Measurements from ENCODE around the gene RGS1. TPM values are rescaled to one million over a fixed set of nuclear protein-coding genes. Genes with fewer than 3 reads are reported as not detected.
A peak's percentile ranks its signal among the peaks of the same experiment; 100 is the strongest.

Gene RGS1
- total RNA-seq, 1 experiment from 2014 or later: not detected

DNA sequence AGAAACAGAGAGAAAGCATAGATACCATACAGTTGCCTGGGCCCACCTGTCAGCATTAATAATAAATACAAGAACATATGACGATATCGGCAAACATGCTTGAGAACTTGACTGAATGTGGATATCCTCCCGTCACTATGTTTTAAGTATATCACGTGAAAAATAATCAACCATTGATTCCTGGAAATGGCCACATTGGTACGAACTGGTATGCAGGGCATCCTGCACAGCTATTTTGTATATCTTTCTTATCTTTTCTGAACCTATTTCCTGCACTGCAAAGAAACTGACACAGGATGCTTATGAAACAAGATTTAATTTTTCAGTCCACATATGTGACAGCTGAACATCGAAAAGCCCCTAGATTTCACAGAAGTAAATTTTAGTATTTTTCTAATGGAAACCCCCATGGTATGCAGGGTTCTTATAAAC lies 22.8 kb upstream of the RGS1 start:
- DNase-seq (ENCODE audit: low read depth): no peak

DNA sequence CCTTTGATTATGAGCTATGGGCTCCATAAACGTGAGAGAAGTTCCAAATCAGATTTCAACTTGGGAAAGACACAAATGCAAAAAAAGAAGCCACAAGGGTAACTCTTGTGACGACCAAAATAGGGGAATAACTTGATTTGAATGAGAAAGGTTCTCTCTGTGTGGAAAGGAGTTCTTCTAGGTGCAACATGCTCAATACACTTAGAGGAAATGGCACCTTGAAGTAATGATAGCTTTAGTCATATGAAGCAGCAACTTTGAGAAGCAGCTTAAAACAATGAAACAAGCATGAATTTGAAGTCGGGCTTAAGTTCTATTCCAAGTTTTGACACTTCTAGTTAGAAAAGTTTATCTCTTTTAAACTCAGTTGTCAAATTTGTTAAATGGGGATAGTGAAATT lies 21.8 kb upstream of the RGS1 start:
- no peak for DNase-seq (ENCODE audit: low read depth)

DNA sequence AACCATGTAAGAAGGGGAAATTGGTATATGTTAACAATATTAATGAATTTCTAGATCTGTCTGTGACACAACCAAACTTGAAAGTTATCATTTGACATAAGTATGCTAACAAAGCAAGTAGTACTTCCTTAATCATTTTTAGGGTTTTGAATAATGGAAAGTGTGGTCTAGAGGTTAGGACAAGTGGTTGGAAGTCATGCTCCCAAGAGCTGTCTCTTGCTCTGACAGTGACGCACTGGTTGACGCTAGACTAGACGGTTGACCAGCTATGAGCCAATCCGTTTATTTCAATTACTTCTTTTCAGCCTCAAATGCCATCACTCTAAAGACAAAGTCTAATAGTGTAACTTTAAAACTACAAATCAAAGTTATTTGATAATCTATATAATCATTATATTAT lies 20.7 kb upstream of the RGS1 start:
- DNase-seq (ENCODE audit: low read depth): no peak

DNA sequence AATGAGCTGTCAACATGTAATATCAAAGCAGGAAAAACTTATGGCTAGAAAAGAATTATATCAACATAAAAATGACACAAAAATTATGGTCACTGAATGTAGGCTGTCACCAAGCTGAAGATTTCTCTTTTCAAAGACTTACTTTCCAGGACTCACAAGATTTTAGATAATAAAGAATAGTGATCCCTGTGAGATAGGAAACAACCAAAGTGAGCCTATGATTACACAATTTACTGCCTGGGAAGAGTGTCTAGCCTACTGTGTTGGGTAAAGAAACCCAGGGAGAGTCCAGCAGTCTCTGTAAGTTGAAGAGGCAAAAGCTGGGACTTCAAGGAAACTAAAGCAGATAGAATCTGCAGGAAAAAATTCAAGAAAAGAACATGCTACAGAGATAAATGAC lies 20.2 kb upstream of the RGS1 start:
- DNase-seq (ENCODE audit: low read depth): no peak

DNA sequence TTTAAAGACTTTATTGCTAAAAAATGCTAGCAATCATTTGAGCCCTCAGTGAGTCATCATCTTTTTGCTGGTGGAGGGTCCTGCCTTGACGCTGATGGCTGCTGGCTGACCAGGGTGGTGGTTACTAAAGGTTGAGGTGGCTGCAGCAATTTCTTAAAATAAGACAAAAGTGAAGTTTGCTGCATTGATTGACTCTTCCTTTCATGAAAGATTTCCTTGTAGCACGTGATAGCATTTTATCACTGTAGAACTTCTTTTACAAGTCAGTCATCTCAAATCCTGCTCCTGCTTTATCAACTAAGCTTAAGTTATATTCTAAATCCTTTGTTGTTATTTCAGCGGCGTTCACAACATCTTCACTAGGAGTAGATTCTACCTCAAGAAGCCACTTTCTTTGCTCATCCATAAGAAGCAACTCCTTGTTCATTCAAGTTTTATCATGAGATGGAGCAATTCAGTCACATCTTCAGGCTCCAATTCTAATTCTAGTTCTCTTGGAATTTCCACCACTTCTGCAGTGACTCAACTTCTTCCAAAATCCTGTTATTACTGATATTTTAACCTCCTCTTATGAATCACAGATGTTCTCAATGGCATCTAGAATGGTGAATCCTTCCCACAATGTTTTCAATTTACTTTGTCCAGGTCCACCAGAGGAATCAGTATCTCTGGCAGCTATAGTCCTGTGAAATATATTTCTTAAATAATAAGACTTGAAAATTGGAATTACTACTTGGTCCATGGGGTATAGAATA lies 17.6 kb upstream of the RGS1 start:
- DNase-seq (ENCODE audit: low read depth): no peak

DNA sequence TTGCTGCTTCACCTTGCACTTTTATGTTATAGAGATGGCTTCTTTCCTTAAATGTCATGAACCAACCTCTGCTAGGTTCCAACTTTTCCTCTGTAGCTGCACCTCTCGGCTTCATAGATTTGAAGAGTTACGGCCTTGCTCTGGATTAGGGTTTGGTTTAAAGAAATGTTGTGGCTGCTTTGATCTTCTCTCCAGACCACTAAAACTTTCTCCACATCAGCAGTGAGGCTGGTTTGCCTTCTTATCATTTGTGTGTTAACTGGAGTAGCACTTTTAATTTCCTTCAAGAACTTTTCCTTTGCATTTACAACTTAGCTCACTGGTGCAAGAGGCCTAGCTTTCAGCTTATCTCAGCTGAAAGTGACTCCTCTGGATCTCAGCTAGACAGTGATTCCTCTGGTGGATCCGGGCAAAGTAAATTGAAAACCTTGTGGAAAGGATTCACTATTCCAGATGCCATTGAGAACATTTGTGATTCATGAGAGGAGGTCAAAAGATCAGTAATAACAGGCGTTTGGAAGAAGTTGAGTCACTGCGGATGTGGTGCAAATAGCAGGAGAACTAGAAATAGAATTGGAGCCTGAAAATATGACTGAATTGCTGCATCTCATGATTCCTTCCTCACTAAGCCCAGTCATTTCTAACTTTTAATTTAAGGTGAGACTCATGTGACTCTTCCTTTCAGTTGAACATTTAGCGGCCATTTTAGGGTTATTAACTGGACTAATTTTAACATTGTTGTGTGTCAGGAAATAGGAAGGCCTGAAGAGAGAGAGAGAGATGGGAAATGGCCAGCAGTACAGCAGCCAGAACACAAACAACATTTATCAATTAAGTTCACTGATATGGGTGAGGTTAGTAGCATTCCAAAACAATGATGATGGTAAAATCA lies 16.2 kb upstream of the RGS1 start:
- peak; percentile 99 for DNase-seq (ENCODE audit: low read depth)

DNA sequence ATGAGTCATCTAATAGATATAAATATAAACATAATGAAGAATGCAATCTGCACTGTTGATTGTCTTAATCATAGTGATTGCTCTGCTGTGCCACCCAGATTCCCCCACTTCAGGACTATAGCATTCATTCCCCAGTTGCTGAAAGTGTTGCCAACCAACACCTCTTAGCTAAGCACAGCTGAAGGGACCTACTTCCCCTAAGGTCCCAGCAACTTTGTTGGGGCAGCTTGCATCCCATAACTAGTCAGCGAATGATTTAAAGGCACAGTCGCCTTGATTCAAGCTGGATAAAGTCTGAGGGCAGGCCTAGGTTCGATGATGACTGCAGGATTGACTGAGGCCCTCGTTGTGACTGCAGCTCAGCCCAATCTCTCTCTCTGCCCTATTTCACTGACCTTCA lies 14.3 kb upstream of the RGS1 start:
- no peak for DNase-seq (ENCODE audit: low read depth)

DNA sequence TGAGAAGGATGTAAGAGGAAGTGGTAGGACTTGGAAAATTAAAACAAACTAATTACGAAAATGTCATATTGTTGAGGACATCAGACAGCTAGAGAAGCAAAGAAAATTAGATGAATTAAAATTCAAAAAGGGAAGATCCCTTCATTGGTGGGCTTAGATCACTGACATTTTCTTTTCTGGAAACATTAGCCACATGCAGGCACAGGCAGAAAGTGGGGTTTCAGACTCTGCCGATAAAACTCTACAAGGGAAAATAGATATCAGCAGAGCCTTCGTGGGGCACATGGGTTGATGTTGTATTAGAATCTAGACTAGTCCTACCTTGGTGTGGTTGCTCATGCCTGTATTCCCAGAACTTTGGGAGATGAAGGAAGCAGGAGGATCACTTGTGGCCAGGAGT lies 12.4 kb upstream of the RGS1 start:
- no peak for DNase-seq (ENCODE audit: low read depth)

DNA sequence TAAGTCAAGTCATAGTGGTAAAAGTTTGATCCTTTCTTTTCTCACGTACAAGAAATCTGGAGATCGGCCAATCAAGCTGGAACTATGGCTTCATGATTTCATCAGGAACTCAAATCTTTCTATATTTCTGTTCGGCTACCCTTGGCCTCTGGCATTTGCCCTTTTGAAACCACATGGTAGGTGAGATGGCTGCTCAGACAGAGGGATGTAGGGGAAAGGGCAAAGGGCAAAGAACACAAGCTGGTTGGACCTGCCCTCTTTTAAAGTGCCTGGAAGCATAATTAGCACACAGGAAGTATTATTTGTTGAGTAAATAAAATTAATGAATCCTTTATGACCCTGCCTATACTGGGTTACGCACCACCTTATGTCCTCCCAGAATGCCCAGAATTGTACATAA lies 11.5 kb upstream of the RGS1 start:
- DNase-seq (ENCODE audit: low read depth): no peak

DNA sequence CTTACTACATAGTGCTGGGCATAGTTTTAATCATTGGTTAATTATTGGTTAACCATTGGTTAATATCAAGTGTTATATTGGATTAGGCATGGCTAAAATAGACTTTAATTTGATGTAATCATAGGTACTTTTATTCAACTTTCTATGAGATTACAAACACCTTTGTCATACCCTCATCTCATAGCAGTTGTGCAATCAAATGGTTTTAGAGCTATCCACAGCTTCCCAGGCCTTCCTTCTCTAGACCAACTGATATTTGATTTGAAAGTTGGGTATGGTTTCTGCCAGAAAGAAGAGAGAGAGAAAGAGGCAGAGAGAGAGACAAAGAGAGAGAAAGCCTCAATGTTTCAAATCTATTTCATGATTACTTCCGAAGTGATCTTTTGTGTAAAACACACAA lies 9.6 kb upstream of the RGS1 start:
- DNase-seq (ENCODE audit: low read depth): no peak

DNA sequence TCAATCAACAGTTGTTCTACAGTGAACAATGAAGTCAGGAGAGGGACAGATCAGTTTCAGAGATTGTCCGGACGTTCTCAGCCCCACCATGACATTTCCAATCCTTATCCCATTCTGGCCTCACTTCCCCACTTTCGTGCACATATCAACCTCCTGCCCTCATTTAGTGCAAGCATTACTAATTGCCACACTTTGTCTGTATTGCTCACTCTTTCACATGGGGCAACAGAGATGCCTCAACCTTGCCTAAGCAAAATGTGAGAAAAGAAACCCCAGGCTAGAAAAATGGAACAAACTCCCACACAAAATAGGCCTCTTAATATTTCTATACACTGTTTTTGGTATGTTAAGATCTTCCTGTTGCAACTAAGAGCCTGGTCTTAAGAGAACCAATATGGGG lies 8.9 kb upstream of the RGS1 start:
- DNase-seq (ENCODE audit: low read depth): no peak

DNA sequence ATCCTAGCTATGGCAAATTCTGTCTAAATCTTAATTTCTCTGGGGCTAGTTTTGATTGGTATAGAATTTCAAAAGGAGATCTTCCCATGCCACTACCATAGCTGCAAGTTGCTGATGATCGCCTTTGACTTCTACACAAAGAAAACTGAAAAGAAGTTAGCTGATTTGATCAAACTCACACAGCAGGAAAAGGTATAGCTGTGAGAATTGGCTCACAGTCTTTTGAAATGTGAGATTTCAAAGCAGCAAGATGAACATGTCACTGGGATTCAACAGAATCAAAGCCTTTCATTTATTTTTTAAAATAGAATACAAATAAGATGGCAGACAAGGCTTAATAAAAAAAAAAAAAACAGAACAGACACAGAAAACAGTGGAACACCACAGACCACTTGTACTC lies 7.5 kb upstream of the RGS1 start:
- DNase-seq (ENCODE audit: low read depth): no peak

DNA sequence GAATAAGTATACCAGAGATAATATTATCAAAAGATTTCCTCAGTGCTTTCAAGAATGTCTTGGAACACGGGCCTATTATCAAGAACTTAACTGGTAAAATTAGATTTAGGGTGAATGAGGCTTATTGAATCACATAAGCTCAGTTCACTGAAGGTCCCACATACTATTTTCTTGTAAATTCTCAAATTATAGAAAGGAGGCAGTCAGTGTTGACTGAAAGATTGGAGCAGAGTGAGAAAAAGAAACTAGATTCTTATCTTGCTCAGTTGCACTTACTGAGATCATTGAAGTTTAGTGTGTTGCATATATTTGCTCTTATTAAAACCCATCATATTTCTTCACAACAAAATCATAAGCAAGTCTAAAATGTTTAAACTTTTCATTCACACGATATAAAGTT lies 3.9 kb upstream of the RGS1 start:
- DNase-seq (ENCODE audit: low read depth): no peak

DNA sequence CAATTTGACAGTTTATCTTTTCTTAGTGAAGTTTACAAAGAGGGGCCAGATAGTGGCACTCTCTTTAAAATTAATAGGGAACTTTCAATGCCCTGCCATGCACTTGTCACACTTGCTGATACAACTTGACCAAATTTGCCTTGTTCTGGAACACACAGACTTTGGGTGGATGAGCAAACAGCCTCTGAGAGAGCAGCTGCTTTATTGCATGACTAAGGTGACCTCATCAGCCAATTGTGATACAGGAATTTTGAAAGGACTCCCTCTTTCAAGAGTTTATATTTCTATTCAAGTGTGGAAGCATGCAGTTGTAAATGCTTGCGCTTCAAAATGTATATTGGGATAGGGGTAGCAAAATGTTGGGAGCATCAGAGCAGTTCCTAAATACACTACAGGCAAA lies 2.1 kb upstream of the RGS1 start:
- DNase-seq (ENCODE audit: low read depth): no peak

DNA sequence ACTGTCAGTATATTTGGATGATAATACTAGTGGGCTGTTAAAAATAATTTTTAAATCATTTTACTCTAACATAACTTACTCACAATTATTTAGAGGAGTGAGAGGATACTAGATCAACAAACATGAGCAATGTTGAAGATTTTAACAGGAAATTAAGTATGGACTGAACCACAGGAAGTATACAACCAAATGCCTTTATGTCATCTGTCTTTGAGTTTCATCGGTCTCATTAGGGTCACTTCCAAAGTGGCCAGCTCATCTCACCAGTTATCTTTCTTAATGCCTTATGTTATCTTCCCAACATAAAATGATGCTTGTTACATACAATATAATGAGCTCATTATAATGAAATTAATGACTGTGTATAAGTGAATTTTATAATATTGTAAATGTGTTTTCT lies 1.5 kb upstream of the RGS1 start:
- DNase-seq (ENCODE audit: low read depth): no peak

DNA sequence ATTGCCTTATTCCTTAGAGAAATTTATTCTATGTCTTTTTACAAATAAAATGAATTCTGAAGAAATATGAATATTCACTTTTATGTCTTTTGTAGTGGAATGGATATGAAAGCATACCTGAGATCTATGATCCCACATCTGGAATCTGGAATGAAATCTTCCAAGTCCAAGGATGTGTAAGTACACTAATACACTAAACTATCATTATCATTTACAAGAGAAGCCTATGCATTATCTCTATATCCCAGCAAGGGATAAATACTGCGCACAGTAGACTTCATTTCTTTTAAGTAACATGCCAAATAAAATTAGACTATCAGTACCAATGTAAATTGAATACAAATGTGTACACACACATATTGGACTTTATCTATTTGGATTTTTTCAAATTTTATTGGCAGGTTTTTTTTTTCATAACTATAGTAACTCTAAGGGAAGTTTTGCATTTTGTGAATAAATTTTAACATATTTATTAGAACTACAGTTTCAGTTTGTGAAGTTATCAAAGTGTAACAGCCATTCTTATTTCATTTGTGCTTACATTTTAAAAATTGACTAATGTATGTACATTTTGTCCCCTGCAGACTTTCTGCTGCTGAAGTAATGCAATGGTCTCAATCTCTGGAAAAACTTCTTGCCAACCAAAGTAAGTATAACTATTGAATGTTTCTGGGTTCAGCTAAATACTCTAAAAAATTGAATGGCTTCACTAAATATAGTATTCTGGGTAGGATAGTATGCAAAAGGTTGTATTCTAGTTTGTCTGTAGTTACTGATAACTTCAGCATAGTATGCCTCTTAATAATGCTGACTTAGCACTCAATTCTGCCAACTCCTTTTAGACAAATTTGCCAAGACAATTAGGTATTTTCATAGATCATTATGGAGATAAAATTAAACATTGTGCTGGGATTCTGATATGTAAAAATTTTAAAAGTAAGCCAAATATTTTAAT lies 894 bp downstream of the RGS1 start:
- no peak for DNase-seq (ENCODE audit: low read depth)

DNA sequence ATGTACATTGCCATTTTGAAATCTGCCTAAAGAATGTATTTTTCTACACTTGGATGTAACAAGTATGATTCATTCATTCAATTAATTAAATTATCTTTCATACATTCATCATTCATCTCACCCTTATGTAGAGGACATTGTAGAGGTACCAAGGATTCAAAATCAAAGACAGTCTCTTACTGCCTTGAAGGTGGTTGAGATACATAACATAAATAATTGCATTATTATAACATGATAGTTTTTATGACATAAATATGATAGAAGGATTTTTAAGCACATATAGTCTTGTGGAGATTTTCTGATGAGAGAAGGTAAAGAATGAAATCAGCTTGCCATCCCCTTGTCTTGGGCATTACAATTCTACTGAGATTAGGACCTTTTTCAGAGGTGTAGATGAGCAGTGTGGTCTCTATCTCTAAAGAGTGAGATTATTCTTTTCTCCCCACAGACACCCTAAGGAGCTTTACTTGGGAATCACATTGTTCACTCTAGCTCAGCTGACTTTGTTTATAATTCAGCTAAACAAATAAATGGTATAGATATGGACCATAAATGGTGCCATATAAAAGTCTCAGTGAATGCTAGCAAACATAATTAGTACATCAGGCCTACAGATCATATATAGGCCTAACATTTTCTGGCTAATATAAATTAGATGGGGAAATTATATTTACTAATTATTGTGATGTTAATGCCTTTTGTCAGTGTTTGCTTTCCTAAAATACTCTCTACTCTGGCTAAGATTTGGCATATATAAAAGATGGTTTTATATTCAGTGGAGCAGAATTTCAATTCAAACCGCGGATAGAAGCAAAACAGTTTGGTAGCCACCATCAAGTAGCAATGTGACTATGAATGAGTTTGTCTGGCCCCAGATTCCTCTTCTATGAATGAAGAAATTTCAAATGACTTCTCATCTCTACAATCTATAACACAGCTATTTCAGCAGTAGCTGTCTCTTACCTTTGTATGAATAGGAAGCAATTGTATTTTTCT lies 1.9 kb downstream of the RGS1 start:
- DNase-seq (ENCODE audit: low read depth): no peak

DNA sequence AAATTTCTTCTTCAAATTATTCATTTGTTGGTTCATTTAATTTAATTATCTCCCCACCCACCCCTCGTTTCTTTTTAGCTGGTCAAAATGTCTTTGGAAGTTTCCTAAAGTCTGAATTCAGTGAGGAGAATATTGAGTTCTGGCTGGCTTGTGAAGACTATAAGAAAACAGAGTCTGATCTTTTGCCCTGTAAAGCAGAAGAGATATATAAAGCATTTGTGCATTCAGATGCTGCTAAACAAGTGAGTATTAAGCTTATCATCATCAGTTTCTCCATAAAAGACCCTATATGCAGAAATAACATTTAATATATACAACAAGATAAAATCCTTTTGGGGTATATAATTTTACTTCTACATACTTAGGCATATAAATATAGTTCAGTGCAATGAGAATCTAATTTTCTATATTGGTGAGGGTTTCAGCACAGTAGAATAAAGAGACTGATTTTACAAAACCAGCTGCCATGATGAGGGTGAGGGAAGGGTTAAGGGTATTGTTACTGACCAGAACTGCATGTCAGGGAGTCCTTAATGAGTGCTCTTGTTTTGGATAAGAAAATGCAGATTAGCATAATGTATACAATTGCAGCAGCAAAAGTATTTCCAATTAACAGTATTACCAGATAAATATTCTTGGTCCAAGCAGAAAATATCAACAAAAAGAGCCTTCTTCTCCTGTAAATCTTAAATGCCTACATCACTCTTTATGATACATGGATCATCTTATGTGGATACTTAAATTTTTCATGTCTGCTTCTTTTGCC lies 2.8 kb downstream of the RGS1 start:
- DNase-seq (ENCODE audit: low read depth): no peak

DNA sequence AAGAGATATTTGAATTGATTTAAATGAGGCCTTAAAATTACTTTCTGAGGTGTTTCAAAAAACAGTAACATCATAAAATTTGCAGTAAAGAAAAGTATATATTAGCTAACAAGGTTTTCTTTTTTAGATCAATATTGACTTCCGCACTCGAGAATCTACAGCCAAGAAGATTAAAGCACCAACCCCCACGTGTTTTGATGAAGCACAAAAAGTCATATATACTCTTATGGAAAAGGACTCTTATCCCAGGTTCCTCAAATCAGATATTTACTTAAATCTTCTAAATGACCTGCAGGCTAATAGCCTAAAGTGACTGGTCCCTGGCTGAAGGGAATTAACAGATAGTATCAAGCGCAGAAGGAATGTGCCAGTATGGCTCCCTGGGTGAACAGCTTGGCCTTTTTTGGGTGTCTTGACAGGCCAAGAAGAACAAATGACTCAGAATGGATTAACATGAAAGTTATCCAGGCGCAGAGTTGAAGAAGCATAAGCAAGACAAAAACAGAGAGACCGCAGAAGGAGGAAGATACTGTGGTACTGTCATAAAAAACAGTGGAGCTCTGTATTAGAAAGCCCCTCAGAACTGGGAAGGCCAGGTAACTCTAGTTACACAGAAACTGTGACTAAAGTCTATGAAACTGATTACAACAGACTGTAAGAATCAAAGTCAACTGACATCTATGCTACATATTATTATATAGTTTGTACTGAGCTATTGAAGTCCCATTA lies 3.6 kb downstream of the RGS1 start:
- DNase-seq (ENCODE audit: low read depth): no peak

All from HT1080 (cell line).